ENCODE measurements around the gene PPHLN1.
A peak's percentile ranks its signal among the peaks of the same experiment; 100 is the strongest.

PPHLN1 gene

DNA sequence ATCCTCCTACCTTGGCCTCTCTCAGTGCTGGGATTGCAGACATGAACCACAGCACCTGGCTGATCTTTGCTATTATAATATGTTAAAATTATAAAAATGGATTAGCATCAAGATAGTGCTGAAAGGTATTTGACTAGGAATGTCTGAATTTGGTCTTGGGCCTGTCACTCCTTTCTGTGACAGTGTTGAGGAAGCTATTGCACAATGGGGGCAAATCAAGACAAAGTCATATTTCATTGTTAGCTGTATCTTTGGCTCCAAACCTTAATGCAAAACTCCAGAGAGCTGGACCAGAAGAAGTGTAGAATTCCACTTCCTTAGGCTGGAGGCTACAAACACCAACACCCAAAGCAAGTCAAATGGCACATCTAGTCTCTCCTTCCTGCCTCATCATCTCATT, 42.2 kb upstream of the PPHLN1 start:
- H3K4me3 ChIP-seq (ENCODE audit: low read depth, low read length): no peak overlapping the region
- TF ChIP-seq, protein P1, sequence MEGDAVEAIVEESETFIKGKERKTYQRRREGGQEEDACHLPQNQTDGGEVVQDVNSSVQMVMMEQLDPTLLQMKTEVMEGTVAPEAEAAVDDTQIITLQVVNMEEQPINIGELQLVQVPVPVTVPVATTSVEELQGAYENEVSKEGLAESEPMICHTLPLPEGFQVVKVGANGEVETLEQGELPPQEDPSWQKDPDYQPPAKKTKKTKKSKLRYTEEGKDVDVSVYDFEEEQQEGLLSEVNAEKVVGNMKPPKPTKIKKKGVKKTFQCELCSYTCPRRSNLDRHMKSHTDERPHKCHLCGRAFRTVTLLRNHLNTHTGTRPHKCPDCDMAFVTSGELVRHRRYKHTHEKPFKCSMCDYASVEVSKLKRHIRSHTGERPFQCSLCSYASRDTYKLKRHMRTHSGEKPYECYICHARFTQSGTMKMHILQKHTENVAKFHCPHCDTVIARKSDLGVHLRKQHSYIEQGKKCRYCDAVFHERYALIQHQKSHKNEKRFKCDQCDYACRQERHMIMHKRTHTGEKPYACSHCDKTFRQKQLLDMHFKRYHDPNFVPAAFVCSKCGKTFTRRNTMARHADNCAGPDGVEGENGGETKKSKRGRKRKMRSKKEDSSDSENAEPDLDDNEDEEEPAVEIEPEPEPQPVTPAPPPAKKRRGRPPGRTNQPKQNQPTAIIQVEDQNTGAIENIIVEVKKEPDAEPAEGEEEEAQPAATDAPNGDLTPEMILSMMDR (conservative IDR thresholded peaks at IDR 0.05; ENCODE audit: low read depth, low read length): no peak
- no peak for DNase-seq (ENCODE audit: low read depth)

DNA sequence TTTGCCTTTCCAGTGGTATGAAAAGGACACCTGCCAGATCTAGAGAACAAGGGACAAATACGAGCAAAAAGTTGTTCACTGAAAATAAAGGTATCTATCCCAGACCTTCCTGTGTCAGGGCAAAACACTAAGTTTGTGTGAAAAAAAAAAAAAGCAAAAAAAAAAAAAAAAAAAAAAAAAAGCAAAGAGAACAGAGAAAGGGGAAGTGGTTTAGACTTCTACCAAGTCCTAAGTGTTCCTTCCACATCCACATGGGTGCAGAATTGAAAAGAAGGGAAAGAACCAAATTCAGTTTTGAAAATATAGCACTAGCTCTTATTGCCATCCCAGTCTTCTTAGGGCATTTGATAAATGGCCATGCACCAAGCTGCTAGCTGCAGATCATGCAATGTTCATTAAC, 41.8 kb upstream of the PPHLN1 start:
- no peak for DNase-seq (ENCODE audit: low read depth)
- TF ChIP-seq, protein P1 (conservative IDR thresholded peaks at IDR 0.05; ENCODE audit: low read depth, low read length): no peak
- no peak overlapping the region for H3K4me3 ChIP-seq (ENCODE audit: low read depth, low read length)

DNA sequence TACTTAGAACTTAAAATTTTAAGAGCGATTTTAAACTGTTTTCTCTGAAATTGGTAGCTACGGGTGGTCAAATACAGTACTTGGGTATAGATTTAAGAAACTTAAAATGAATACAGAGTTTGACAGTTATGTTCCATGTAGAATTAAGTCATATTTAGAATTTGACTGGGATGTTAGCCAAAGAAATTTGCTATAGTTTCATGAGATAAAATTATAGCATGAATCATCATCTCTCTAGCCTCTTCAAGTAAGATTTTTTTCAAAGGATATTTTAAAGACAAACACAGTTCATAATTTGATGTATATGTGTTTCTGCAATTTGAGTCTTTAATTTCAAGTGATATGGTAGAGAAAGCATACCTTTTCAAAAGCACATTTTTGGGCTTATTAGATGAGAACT, 41.1 kb upstream of the PPHLN1 start:
- TF ChIP-seq, protein P1 (conservative IDR thresholded peaks at IDR 0.05; ENCODE audit: low read depth, low read length): no peak
- peak; percentile 44 for DNase-seq (ENCODE audit: low read depth)

DNA sequence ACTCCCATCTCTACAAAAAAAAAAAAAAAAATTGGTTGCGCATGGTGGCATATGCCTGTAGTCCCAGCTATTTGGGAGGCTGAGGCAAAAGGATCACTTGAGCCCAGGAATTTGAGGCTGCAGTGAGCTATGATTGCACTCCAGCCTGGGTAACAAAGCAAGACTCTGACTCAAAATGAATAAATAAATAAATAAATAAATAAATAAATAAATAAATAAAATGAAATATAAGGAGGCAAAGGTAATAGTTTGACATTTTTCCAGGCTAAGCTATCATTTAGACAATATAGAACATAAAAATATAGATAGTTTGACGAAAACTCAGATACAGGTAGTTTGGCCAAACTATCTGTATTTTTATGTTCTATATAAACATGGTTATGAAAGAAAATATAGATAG, 40.5 kb upstream of the PPHLN1 start:
- DNase-seq (ENCODE audit: low read depth): no peak
- H3K4me3 ChIP-seq (ENCODE audit: low read depth, low read length): no peak overlapping the region
- TF ChIP-seq, protein P1 (conservative IDR thresholded peaks at IDR 0.05; ENCODE audit: low read depth, low read length): no peak

More for the DNA sequence above, 41.1 kb upstream of the PPHLN1 start:
- H3K4me3 ChIP-seq (ENCODE audit: low read depth, low read length): no peak overlapping the region

DNA sequence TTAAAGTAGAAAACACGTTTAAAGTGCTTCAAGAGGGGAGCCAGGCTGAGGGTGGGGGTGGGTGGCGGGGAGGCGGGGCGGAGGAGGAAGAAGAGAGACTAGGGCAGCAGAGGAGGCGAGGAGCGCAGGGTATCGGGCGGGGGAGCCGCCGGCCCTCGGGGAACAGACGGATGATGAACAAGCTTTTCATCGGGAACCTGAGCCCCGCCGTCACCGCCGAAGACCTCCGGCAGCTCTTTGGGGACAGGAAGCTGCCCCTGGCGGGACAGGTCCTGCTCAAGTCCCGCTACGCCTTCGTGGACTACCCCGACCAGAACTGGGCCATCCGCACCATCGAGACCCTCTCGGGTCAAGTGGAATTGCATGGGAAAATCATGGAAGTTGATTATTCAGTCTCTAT, 39.2 kb upstream of the PPHLN1 start:
- TF ChIP-seq, protein P1 (conservative IDR thresholded peaks at IDR 0.05; ENCODE audit: low read depth, low read length): no peak
- no peak for DNase-seq (ENCODE audit: low read depth)
- no peak overlapping the region for H3K4me3 ChIP-seq (ENCODE audit: low read depth, low read length)

DNA sequence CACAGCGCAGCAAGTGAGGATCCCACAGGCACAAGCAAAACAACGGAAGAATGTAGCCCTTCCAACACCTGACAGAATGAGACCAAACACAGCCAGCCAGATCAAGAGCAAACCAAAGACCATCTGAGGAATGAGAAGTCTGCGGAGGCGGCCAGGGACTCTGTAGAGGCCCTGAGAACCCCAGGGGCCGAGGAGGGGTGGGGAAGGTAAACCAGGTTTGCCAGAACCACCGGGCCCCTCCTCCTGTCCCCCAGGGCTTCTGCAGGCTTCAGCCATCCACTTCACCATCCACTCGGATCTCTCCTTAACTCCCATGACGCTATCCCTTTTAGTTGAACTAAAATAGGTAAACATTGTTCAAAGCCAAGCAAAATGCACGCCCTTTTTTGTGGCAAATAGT, 37.4 kb upstream of the PPHLN1 start:
- DNase-seq (ENCODE audit: low read depth): no peak
- no peak overlapping the region for H3K4me3 ChIP-seq (ENCODE audit: low read depth, low read length)
- TF ChIP-seq, protein P1 (conservative IDR thresholded peaks at IDR 0.05; ENCODE audit: low read depth, low read length): no peak

DNA sequence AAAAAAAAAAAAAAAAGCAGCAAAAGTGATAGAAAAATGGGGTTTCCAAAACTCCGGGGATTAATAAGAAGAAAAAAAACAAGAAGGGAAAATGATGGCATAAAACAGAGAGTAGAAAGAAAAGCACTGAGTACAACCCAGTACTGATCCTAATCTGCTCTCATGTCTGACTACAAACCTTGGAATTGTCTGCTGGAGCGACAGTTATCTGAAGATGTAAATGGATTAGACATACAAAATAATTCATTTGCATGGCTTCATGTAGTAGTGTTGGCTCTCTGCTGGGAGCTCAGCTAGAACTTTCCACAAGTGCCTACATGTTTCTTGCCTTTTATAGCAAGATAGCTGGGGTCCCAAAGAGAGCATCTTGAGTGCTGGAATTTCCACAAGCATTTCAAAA, 34.3 kb upstream of the PPHLN1 start:
- DNase-seq (ENCODE audit: low read depth): no peak
- no peak overlapping the region for H3K4me3 ChIP-seq (ENCODE audit: low read depth, low read length)
- TF ChIP-seq, protein P1 (conservative IDR thresholded peaks at IDR 0.05; ENCODE audit: low read depth, low read length): no peak

Measured in choroid plexus epithelial cell (primary cell).